ENCODE results near the gene PARD3.

Gene PARD3

DNA sequence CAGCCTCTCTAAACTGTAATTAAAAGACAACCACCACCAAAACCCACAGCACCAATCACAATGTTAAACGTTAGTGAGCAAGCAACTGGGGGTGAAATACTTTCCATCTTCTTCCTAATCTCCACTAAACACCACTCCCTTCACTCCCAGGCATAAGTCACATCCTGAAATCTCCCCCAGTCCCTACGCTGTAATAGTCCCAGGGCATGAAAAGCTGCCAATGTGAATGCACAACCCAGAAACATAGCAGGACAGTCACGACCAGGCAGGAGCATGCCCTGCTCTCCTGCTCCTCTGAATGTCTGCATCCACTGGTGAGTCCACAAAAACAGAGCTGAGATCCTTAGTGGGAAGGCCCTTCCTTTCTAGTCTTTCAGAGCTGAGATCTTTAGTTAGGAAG is 288.9 kb downstream of the PARD3 start:
- DNase-seq = no peak

DNA sequence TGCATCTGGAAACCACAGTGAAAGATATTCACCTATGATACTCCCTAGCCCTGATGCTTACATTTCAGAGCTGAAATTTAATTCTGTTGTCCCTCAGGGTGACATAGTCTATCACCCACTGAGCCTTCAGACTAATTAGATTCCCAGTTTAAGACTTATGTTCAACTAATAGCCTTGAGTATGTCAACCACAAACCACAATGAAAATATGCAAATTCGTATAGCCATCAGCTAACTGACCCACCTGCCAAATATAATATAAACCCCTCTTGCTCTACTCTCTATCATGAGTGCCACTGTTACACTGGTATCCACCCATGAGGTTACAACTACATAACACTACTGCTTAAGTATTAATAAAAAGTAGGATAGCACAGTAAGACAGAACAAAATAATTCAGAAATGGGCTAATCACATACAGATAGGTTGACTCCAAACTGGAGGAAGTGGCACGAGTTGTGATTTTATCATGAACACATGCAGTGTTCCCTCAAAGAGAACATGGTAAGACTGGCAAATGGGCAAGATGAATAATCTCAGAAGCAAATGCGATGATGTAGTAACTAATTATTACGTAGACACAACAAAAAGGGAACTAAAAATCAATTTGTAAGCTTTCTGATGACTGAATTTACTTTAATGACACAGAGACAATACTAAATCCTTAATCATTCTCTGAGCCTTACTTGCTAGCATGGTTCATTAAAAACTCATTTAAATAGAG is 290.6 kb downstream of the PARD3 start:
- no peak for DNase-seq

DNA sequence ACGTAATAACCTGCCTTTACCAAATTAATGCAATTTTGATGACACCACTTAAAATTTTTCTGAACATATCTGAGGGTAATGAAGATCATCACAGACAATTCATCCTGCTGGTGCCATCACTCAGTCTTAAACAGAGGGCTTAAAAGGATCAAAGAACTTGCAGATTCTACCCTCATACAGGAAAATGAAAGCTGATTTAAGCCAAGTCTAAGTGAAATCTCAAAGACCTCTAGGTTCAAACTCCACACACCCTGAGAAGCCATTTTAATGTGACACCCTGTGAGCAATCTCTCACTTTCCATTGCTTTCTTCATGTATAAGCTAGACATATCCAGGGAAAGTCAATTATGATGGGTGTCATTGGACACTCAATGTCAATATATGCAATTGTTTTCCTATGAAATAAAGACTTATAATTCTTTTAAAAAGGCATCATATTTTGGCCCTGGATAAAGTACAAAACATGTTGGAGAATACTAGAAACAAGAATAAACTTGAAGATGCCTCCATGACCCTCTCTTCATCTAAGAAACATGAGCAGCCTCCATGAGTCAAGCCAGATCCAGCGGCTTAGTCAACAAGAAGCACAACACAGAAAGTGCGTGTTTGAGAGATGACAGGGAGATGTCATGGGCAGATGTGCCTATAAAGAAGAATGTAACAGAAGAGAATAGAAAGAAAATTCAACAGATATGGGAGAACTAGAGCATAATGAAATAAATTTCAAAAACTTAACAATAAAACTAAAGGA is 291.9 kb downstream of the PARD3 start:
- no peak for DNase-seq

DNA sequence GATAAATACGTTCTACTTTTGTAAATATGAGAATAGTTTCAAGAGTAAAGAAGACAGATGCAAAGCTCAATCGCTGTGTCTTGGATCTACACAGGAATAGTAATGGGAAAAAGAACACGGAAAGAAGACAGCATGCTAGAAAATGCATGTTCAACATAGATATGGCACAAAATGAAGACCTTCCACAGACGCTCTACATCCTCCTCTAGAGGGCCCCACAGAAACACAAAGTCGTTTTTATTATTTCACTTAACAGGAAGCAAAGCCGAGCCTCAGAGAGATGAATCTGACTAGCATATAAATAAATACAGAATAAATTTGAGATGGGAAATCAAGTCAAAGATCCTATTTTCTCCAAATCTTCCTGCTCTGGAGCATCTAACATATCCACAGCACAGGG is 292.6 kb downstream of the PARD3 start:
- peak; percentile 4 for DNase-seq

DNA sequence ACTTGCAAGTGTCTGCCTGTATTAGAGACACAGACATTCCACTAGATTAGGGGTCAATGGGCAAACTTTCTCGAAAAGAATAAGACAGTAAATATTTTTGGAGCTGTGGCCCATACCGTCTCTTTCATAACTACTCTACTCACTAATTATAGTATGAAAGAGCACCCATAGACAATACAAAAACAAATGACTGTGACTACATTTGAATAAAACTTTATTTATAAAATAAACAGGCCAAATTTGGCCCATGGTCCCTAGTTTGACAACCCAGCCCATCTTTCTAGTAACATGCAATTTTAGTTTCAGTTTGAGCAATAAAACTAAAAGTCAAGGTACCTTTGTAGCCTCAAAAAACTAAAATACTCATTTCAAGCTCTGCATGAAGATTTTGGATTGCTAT is 294.6 kb downstream of the PARD3 start:
- DNase-seq = no peak

DNA sequence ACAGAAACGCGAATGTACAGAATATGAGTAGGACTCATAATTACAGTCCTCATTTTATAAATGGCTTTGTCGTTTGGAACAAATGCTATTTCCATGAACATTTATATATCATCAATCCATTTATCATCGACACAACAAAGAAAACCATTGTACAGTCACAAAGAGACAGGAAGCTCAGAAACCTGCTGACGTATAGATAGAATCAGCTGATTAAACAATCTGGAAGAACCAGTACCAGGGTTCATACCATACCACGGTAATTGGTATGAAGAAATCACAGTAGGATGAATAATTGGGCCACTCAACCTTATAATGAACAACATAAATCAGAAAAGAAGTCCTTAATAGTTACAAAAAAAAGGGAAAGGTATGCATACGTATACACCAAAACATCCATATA is 295.0 kb downstream of the PARD3 start:
- DNase-seq = peak; percentile 85

DNA sequence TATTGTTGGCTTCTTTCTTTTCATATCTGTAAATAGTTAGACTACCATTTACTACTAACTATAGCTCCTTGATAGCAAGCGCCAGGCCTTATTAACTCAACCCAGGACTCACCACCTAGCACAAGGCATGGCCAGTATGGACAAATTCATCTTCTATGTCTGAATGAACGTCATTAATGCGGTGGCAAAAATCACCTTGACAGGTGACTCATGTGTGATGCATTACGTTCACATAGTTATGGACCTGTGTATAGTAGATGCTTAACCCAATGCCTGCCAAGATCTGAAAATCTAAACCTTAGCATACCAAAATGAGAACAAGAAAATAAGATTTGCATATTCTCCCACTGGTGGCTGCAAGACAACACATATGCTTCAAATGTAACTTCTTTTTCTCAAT is 300.8 kb downstream of the PARD3 start:
- DNase-seq = no peak

DNA sequence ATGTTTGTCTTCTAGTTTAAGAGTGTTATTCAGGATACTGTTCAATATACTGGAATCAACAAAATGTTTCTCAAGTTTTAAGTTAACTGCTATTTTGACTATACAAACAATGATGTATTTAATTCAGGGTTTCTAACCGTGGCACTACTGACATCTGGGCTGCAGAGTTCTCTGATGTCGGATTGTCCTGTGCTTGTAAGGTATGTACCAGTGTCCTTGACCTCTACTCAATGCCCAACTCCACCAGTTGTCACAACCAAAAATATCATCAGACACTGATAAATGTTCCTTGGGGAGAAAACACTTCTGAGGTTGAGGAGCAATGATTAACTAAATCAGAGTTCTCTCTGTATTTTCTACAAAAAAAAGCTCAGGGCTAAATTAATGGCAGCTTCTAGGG is 301.5 kb downstream of the PARD3 start:
- DNase-seq = no peak

DNA sequence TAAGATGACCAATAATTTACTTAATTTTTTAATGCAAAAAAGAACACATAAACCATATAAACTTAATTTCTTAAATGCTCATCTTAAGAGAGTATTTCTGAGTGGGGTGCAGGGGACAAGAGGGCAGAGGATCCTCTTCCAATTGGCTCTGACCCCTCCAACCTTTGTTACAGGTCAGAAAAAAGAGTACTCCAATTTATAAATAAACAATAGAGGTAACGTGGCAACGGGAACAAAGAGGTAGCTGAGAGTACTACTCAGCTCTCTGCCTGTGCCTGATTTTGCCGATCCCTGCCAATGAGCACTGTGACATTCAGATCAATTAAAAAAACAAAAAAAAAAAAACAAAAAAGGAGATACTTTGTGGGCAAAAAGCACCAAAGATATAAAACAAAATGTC is 307.9 kb downstream of the PARD3 start:
- peak; percentile 56 for DNase-seq

DNA sequence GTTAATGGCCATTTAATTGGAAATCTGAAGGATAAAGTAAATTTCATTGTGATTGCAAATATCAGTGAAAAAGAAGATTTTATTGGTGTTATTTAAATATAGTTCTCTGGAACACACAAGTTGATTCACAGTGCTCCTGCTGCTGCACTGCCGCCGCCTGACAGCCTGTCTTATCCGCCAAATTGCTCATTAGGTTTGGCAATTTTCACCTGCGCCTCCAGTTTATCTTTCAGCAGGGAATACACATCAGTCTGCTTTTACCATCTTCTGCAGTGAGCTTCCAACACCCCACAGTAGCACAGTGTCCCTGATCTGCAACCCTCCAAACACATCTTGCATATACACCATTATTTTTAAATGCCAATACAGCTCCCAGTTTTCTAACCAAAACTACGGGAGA is 308.3 kb downstream of the PARD3 start:
- peak; percentile 34 for DNase-seq

DNA sequence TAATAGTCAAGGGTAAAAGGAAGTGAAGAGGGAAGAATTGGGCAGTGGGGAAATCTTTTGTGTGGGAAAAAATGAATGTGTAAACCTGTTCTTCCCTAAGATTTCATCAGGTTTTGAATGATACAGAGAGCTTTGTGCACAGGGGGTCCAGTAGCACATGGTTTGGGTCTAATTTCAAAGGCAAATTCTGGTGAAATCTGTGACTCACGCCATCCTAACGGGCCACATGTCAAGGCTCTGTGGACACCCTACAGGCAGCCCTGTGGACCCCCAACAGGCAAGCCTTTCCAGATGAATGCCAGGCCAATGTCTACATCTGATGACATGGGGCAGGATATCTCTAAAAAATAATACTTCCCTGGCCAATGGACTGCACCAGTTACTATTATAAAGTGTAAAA is 309.8 kb downstream of the PARD3 start:
- DNase-seq = no peak

DNA sequence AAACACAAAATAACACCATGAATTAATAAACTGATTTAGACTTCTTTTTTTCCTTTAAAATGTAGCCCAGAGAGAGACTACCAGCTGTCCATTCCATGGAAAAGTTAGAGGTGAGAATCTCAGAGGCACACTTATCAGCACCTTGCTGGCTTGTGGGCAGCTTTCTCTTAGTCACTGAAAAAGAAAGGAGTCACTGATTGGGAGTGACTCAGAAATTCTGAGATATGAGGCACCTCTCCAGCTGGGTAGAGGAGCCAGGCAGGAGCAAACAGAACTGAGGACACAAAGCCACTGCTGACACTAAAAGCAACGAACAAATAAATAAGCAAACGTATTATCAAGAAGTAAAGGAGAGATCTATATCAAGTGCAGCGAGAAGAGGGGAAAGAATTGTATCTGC is 310.6 kb downstream of the PARD3 start:
- DNase-seq = no peak

DNA sequence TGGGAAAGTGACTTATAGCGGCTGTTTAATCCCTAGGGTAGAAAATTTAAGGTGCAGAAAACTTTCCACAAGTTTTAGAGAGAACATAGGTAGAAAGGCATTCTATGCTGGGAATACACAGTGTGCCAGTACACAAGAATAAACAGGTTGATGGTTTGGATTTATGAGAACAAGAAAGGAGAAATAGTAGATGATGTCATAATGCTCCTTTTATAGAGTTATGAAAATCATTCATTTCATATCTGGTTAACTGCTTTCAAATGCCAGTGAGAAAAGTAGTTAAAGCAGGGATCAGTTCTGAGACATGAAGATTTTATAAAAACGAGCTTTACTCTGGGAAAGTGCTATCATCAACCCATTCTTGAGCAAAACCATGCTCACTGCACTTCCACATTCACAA is 311.4 kb downstream of the PARD3 start:
- DNase-seq = no peak

DNA sequence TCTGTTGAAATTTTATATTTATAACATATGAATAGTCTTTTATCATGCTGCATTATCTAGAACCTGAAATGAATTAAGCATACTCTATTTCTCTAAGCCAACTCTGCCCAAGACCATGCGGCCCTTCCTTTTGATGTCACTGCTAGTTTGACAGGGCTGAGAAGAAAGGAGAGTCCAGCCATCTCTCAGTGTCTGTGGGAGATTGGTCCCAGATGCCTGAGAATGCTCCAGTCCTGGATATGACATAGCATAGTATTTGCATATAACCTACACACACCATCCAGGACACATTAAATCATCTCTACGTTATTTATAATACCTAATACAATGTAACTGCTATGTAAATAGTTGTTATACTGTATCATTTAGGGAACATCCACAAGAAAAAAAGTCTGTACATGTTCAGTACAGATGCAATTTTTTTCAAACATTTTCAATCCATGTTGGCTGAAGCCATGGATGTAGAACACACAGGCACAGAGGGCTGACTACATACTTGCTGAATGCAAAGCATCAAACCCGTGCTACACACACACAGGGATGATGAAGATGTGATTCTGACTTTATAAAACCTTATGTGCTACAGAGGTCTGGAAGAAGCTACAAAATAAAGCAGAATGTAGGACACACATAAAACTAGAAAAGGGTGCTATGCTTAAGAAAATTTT is 315.4 kb downstream of the PARD3 start:
- DNase-seq = no peak

DNA sequence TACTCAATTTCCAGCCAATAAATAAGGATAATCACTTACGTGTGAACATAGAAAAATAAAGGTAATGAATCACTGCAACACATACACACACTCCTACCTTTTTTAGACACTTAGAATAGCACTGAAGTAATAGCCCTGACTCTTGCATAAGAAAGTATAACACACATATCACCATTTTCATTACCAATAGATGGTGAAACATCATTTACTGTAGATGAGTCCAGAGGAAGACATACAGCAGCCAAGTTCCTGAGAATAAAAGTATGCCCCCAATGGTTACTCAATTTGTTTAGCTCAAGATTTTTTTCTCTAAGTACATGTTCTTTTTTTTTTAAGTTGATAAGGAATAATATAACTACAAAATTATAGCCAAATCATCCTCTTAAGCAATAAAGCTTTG is 316.3 kb downstream of the PARD3 start:
- DNase-seq = no peak

DNA sequence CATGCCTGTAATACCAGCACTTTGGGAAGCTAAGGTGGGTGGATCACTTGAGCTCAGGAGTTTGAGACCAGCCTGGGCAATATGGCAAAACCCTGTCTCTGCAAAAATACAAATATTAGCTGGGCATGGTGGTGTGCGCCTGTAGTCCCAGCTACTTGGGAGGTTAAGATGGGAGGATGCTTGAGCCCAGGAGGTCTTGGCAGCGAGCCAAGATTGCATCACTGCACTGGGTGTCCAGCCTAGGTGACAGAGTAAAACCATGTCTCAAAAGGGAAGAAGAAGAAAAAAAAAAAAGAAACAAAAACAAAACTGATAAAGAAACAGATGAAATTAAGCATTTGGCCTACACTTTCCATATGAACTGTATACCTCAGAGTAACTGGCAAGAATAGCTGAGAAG is 319.2 kb downstream of the PARD3 start:
- DNase-seq = no peak

DNA sequence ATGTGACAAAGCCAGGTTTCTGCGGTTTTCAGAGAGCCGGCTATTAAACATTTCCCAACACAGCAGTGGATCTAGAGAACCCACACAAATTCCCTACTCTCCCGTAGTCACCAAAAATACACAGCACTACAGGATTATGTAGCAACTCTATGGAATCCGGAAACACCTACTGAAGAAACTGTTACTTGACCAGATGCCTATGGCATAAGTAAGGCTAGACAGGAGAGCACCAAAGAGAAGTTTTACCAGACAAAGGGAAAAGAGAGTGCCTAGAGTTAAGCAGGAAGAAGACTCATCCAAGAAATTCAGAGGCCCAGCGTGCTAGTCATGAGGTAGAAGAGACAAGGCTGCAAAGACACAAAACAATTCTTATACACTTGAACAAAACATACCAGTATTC is 321.1 kb downstream of the PARD3 start:
- DNase-seq = no peak

DNA sequence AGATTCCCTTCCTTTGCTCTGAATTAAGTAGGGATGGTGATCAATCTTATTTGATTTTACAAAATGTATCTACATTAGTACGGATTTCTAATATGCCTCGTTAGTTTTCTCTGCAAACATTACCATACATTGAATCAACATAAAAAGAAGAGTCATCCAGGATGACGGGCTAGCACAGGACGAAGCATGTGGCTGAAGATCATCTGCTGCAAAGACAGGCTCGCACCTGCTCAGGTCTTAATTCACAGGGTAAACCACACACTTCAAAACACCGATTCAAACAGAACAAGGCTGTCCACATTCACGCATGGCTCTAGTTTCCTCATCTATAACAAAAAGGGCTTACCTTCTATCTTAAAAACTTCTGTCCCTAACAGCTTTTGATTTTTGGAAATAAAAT is 323.0 kb downstream of the PARD3 start:
- peak; percentile 39 for DNase-seq

DNA sequence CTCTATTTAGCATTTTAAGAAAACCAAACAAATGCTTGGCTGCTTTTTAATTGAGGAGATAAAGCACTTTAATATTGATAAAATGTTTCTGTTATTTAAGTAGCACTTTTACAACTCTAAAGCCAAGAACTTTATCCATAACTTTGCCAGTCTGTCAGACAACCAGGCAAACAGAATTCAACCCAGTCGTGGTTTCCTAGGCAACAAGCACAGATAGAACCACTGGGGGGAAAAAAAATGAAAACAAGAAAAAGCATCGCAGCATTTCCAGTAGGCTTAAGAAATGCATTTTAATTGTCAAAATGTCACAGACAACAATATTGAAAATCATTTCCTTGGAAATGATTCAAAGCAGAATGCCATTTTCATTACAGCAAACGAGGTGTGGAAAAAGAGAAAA is 323.4 kb downstream of the PARD3 start:
- DNase-seq = peak; percentile 6

DNA sequence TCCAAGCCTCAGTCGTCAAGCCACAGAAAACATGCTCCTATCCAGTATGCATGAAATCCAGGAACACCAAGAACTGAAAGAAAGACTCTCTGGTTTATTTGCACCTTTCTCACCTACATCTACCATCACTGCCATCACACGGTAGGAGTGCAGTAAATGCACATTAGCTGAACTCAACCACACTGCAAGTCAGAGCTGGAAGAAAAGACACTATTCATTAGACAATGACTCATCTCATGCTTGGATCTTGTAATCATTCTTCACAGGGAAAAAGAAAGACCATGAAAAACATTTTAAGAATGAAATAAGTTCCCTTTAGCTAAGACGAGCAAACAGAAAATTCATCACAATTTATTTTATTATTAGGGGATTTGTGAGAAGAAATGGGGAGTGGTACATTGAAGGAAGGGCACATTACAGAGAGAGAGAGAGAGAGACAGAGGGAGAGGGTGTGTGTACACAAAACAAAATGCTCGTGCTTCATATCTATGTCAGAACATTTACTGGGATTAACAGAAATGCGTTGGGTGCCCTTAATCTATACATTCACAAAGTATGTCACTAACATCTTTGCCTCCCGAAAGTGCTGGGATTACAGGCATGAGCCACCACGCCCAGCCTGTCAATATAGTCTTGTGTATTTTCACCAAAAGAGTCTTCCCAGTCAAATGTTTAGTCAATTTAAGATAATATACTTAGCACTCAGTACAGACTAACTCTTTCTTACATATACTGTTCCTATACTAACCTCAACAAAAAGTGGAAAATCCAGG is 324.9 kb downstream of the PARD3 start:
- DNase-seq = no peak

DNA sequence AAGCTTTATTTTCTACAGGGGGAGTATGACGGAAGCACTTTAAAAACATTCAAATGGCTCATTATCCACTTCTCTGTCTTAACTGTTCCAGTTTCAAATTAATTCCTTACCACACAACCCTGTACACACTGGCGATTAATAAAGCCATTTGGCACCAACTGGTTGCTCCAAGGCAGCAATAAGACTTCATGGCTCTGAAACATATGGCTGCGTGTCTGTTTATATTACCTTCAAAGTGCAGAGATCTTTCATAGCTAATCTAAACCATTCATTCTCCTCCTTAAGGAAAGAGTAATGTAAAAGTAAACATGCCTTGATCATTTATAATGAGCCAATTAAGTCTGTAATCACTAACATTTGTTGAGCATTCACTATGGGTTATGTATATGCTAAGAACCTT is 325.7 kb downstream of the PARD3 start:
- DNase-seq = no peak

DNA sequence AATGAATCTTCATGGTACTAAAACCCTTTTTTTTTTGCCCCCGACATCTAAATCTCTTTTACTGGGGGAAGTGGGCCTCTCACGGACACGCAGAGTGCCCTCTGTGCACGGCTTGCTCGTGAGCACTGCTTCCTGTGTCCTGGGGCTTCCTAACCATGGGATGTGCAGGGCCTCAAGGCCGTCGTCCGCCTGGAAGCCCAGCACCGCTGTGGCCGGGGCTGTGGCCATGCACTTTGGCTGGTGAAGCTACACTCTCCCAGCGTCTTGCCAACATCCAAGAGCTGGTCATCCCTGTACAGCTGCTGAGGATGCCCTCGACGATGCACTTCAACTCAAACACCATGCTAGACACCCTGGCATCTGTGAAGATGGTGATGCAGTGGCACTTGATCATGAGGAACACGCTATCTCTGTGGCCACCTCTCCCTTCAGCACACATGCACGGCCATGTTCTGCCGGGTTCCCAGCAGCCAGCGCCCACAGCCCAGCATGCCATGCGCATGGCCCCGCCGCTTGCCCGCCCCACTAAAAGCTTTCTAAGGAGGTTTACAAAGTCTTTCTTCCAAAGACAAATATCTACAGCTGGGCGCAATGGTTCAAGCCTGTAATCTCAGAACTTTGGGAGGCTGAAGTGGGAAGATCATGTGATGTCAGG is 326.5 kb downstream of the PARD3 start:
- DNase-seq = no peak

DNA sequence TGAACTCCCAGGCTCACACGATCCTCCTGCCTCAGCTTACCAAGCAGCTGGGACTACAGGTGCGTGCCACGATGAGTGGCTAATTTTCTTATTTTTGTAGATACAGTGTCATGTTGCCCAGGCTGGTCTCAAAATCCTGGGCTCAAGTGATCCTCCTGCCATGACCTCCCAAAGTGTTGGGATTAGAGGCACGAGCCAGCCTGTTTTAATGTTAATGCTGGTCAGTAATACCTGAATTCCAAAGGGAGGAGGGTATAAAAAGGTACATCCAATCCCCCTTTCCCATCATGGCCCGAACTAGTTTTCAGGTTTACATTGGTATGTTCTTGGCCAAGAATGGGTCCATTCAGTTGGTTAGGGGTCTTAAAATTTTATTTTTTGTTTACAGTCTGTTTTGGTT is 329.1 kb downstream of the PARD3 start:
- no peak for DNase-seq
